ENCODE measurements around the gene GOLPH3. TPM values are rescaled to one million over a fixed set of nuclear protein-coding genes. Genes with fewer than 3 reads are reported as not detected.
A peak's percentile ranks its signal among the peaks of the same experiment; 100 is the strongest.

Gene GOLPH3
- total and polyA plus RNA-seq, 2 experiments from 2014 or later = 75.1 to 79.6 TPM

DNA sequence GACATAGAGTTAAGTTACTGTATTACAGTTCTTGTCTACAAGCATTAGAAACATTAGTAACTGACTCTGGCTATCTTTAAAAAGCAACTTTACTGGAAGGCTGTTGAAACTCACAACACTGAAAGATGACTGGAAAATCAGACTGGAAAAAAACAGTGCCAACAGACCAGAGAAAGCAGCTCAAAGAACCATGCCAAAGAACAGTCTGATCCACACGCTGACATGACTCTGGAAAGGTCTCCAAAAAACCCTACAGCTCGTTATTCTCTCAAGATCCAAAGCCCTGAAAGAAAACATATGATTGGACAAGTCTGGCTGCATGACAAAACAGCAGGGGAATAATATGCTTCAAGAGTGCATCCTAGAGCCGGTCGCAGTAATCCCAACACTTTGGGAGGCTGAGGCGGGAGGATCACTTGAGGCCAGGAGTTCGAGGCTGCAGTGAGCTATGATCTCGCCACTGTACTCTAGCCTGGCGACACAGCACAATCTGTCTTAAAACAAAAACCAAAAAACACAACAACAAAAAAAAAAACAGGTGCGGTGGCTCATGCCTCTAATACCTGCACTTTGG lies 5.6 kb downstream of the GOLPH3 start:
- peak in 1 of 2 donors; percentile 73 for DNase-seq (ENCODE audit: low read depth in 1 of 2, low spot score in 1 of 2)
- TF ChIP-seq, protein P1, sequence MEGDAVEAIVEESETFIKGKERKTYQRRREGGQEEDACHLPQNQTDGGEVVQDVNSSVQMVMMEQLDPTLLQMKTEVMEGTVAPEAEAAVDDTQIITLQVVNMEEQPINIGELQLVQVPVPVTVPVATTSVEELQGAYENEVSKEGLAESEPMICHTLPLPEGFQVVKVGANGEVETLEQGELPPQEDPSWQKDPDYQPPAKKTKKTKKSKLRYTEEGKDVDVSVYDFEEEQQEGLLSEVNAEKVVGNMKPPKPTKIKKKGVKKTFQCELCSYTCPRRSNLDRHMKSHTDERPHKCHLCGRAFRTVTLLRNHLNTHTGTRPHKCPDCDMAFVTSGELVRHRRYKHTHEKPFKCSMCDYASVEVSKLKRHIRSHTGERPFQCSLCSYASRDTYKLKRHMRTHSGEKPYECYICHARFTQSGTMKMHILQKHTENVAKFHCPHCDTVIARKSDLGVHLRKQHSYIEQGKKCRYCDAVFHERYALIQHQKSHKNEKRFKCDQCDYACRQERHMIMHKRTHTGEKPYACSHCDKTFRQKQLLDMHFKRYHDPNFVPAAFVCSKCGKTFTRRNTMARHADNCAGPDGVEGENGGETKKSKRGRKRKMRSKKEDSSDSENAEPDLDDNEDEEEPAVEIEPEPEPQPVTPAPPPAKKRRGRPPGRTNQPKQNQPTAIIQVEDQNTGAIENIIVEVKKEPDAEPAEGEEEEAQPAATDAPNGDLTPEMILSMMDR (IDR thresholded peaks at IDR 0.05; ENCODE audit: low read depth, low read length) = no peak

DNA sequence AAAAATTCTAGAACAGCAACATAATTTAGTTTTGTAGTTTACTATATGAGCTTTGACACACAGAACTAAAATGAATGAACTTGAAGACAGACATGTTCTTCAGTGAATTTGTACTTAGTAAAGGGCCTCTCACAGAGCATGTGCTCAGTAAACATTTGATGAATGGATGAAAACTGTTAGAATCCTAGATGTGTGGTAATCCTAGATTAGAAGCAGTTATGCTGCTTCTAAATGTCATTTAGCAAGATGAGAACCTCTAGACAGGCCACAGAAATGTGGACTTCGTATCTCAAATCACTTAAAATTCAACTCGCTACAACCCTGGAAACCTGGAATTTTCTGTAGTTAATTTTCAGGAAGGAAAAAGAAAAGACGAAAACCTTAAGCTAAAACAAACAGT lies 8.5 kb downstream of the GOLPH3 start:
- TF ChIP-seq, protein P1 (IDR thresholded peaks at IDR 0.05; ENCODE audit: low read depth, low read length) = no peak
- H3K4me3 ChIP-seq = no peak overlapping the region
- no peaks in the 10 kb centered on the region for H3K27me3 ChIP-seq
- H3K27ac ChIP-seq = no peak overlapping the region
- H3K36me3 ChIP-seq = peaks cover 22% of the 10 kb centered on the region
- peaks cover 4% of the 10 kb centered on the region for H3K4me1 ChIP-seq (ENCODE audit: low read depth)
- no peaks in the 10 kb centered on the region for H3K9me3 ChIP-seq (ENCODE audit: low read depth)
- no peak for DNase-seq (ENCODE audit: low read depth in 1 of 2, low spot score in 1 of 2)

More for the DNA sequence above, 5.6 kb downstream of the GOLPH3 start:
- H3K4me3 ChIP-seq = no peak overlapping the region
- no peaks in the 10 kb centered on the region for H3K9me3 ChIP-seq (ENCODE audit: low read depth)
- no peak overlapping the region for H3K27ac ChIP-seq
- H3K36me3 ChIP-seq = peaks cover 28% of the 10 kb centered on the region
- no peaks in the 10 kb centered on the region for H3K27me3 ChIP-seq
- H3K4me1 ChIP-seq (ENCODE audit: low read depth) = peaks cover 13% of the 10 kb centered on the region

DNA sequence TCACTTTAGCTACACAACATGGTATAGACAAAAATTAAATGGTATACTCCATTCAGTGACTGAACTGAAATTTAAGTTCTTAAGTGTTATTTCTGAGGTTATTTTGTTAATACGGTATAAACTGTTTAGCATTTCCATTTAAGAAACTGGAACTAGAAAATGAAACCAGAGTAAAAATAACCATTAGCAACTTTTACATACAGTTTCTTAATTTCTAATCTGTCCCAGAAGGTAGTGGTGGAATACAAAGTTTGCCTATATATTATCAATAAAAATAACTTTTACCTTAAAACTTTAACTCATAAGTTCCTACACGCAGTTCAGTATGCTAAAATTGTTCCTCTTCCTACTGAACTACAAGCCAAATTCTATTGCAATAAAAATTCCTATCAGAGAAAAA lies 10.3 kb downstream of the GOLPH3 start:
- TF ChIP-seq, protein P1 (IDR thresholded peaks at IDR 0.05; ENCODE audit: low read depth, low read length) = no peak
- no peaks in the 10 kb centered on the region for H3K9me3 ChIP-seq (ENCODE audit: low read depth)
- H3K27me3 ChIP-seq = no peaks in the 10 kb centered on the region
- DNase-seq (ENCODE audit: low read depth in 1 of 2, low spot score in 1 of 2) = no peak
- no peak overlapping the region for H3K27ac ChIP-seq
- H3K4me3 ChIP-seq = no peak overlapping the region
- peaks cover 15% of the 10 kb centered on the region for H3K4me1 ChIP-seq (ENCODE audit: low read depth)
- peaks cover 22% of the 10 kb centered on the region for H3K36me3 ChIP-seq

DNA sequence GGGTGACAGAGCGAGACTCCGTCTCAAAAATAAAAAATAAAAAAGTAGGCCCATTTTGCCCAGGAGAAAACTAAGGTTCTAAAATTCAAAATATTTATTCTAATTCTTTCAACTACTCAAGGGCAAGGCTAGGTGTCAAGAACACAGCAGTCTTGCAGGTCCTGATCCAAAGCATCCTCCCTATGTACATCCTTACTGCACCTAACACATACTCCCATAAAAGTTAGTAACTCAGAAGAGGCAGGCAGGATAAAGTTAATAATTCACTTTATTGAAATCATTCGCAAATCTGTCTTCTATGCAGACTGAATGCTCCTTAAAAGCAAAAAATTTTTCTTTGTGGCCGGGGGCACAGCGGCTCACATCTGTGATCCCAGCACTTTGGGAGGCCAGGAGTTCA lies 11.1 kb downstream of the GOLPH3 start:
- H3K36me3 ChIP-seq = peaks cover 21% of the 10 kb centered on the region
- peaks cover 15% of the 10 kb centered on the region for H3K4me1 ChIP-seq (ENCODE audit: low read depth)
- no peak for DNase-seq (ENCODE audit: low read depth in 1 of 2, low spot score in 1 of 2)
- H3K9me3 ChIP-seq (ENCODE audit: low read depth) = no peaks in the 10 kb centered on the region
- H3K4me3 ChIP-seq = no peak overlapping the region
- H3K27ac ChIP-seq = no peak overlapping the region
- no peaks in the 10 kb centered on the region for H3K27me3 ChIP-seq
- TF ChIP-seq, protein P1 (IDR thresholded peaks at IDR 0.05; ENCODE audit: low read depth, low read length) = no peak

DNA sequence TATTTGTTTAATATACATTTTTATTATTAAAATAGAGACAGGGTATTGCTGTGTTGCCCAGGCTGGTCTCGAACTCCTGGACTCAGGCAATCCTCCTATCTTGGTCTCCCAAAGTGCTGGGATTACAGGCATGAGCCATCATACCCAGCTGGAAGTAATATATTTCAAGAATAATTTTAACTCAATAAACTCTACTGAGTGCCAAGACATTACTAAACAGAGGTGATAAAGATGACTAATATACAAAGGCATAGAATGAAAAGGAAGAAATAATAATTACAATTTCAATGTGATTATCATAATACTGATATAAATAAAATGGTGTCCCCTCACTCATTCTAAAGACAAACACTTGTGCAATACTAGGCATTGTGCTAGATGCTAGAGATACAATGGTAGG lies 13.9 kb downstream of the GOLPH3 start:
- Histone ChIP-seq H3K4me1 (ENCODE audit: low read depth) (peaks cover 15% of the 10 kb centered on the region), H3K4me3 (no peak overlapping the region), H3K36me3 (peaks cover 6% of the 10 kb centered on the region), H3K27ac (no peak overlapping the region), H3K27me3 (no peaks in the 10 kb centered on the region), H3K9me3 (ENCODE audit: low read depth) (no peaks in the 10 kb centered on the region)
- peak in 1 of 2 donors; percentile 30 for DNase-seq (ENCODE audit: low read depth in 1 of 2, low spot score in 1 of 2)
- TF ChIP-seq, protein P1 (IDR thresholded peaks at IDR 0.05; ENCODE audit: low read depth, low read length) = no peak

Data from cardiac muscle cell (in vitro differentiated cells and primary cell).